Astrocyte (in vitro differentiated cells and primary cell): ENCODE measurements around the gene ACADS. TPM values are rescaled to one million over a fixed set of nuclear protein-coding genes. Genes with fewer than 3 reads are reported as not detected.

Experiments
- DNase-seq: peaks from one replicate; pipeline ENCODE4 v3.0.0-alpha.2; 2010; ENCODE audit warnings: low read depth
- FAIRE-seq: peaks from 2 replicates; lab custom pipeline; 2011; peaks lifted over from hg19 to GRCh38; lab: Jason Lieb, UNC
- H2AFZ ChIP-seq: 2 replicates; pipeline ENCODE4 v1.6.0; 2012; ENCODE audit warnings: low read depth, low read length, inconsistent platforms
- H3K27ac ChIP-seq: 2 replicates; pipeline ENCODE4 v1.5.1; 2011; ENCODE audit warnings: low read depth, low read length, inconsistent platforms
- H3K27me3 ChIP-seq: 2 replicates; pipeline ENCODE4 v1.6.0; 2011; ENCODE audit warnings: low read length, inconsistent platforms; ENCODE audit not compliant: insufficient read depth
- H3K36me3 ChIP-seq: 2 replicates; pipeline ENCODE4 v1.5.1; 2011; ENCODE audit warnings: low read length, inconsistent platforms; ENCODE audit not compliant: insufficient read depth
- H3K4me1 ChIP-seq: 2 replicates; pipeline ENCODE4 v1.5.1; 2011; ENCODE audit warnings: low read length, inconsistent platforms; ENCODE audit not compliant: insufficient read depth
- H3K4me2 ChIP-seq: 2 replicates; pipeline ENCODE4 v1.6.0; 2012; ENCODE audit warnings: low read length, inconsistent platforms
- H3K4me3 ChIP-seq: 2 replicates; pipeline ENCODE4 v1.5.1; 2011; ENCODE audit warnings: low read depth, mild to moderate bottlenecking, low read length, inconsistent platforms; ENCODE audit not compliant: insufficient read depth
- H3K79me2 ChIP-seq: 2 replicates; pipeline ENCODE4 v1.6.0; 2012; ENCODE audit warnings: mild to moderate bottlenecking, low read length, inconsistent platforms; ENCODE audit not compliant: insufficient read depth
- H3K9ac ChIP-seq: 2 replicates; pipeline ENCODE4 v1.6.0; 2012; ENCODE audit warnings: mild to moderate bottlenecking, low read length, inconsistent platforms
- H3K9me3 ChIP-seq: 2 replicates; pipeline ENCODE4 v1.5.1; 2012; ENCODE audit warnings: low read depth, mild to moderate bottlenecking, low read length, inconsistent platforms; ENCODE audit not compliant: insufficient read depth
- H4K20me1 ChIP-seq: 2 replicates; pipeline ENCODE4 v1.6.0; 2012; ENCODE audit warnings: low read length, inconsistent platforms; ENCODE audit not compliant: insufficient read depth
- H3K27ac Mint-ChIP-seq: one replicate; pipeline ENCODE4 v1.8.0; 2021; ENCODE audit warnings: mild to moderate bottlenecking, mixed read lengths; ENCODE audit not compliant: unreplicated experiment
- H3K27me3 Mint-ChIP-seq: one replicate; pipeline ENCODE4 v1.8.0; 2021; ENCODE audit warnings: low read depth, mixed read lengths; ENCODE audit not compliant: unreplicated experiment
- H3K36me3 Mint-ChIP-seq: one replicate; pipeline ENCODE4 v1.8.0; 2021; ENCODE audit warnings: low read depth, mixed read lengths; ENCODE audit not compliant: unreplicated experiment
- H3K4me1 Mint-ChIP-seq: one replicate; pipeline ENCODE4 v1.8.0; 2021; ENCODE audit warnings: low read depth, mixed read lengths; ENCODE audit not compliant: unreplicated experiment
- H3K4me3 Mint-ChIP-seq: one replicate; pipeline ENCODE4 v1.8.0; 2021; ENCODE audit warnings: mild to moderate bottlenecking, moderate library complexity, mixed read lengths; ENCODE audit not compliant: unreplicated experiment
- H3K9me3 Mint-ChIP-seq: one replicate; pipeline ENCODE4 v1.8.0; 2021; ENCODE audit warnings: mild to moderate bottlenecking, mixed read lengths; ENCODE audit not compliant: unreplicated experiment
- EZH2 ChIP-seq: IDR thresholded peaks from 2 replicates; pipeline ENCODE4 v1.6.1; 2012; ENCODE audit warnings: mild to moderate bottlenecking, low read length, inconsistent platforms; ENCODE audit not compliant: insufficient read depth
- total RNA-seq: library from RNA; stranded (reverse); gene quantifications from 2 replicates; pipeline ENCODE4 v1.2.1, GENCODE V29; 2021
- TF ChIP-seq, protein P1 (sequence below): IDR thresholded peaks from 2 replicates; pipeline ENCODE4 v1.5.1; 2011; ENCODE audit warnings: low read depth, mild to moderate bottlenecking, inconsistent platforms, low read length, moderate library complexity; ENCODE audit not compliant: insufficient read depth

ACADS gene
- total RNA-seq, 1 donor from 2014 or later = 2.8 TPM

DNA sequence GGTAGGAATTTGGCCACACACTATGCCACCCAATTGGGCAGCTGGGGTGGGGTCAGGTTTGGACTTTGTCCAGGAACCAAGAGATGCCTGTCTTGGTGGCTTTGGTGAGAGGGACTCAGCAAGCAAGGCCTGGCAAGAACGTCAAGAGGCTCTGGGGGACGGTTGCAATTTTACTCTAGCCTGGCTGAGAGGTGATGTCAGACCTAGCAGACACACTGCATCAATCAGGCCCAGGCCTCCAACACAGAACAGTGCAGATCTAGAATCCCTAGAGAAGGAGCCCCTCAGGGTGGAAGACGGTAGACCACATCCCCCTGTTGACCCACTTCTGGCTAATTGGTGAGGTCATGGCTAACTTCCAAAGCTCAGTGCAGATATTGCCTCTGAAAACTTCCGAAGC is 17.0 kb upstream of the ACADS start:
- H3K36me3 Mint-ChIP-seq = peaks cover 6% of the 10 kb centered on the region
- Histone ChIP-seq H3K9me3 (no peaks in the 10 kb centered on the region), H3K9ac (no peak overlapping the region), H3K4me1 (peaks cover 10% of the 10 kb centered on the region), H3K79me2 (peaks cover 27% of the 10 kb centered on the region), H3K4me3 (no peak overlapping the region), H3K27ac (no peak overlapping the region), H3K27me3 (no peaks in the 10 kb centered on the region), H3K4me2 (no peak overlapping the region), H2AFZ (no peak overlapping the region), H3K36me3 (no peaks in the 10 kb centered on the region), H4K20me1 (peaks cover 23% of the 10 kb centered on the region)
- TF ChIP-seq EZH2 = no peak
- TF ChIP-seq, protein P1, sequence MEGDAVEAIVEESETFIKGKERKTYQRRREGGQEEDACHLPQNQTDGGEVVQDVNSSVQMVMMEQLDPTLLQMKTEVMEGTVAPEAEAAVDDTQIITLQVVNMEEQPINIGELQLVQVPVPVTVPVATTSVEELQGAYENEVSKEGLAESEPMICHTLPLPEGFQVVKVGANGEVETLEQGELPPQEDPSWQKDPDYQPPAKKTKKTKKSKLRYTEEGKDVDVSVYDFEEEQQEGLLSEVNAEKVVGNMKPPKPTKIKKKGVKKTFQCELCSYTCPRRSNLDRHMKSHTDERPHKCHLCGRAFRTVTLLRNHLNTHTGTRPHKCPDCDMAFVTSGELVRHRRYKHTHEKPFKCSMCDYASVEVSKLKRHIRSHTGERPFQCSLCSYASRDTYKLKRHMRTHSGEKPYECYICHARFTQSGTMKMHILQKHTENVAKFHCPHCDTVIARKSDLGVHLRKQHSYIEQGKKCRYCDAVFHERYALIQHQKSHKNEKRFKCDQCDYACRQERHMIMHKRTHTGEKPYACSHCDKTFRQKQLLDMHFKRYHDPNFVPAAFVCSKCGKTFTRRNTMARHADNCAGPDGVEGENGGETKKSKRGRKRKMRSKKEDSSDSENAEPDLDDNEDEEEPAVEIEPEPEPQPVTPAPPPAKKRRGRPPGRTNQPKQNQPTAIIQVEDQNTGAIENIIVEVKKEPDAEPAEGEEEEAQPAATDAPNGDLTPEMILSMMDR = no peak
- DNase-seq (no peak), FAIRE-seq (no peak)
- H3K4me3 Mint-ChIP-seq = no peak overlapping the region
- H3K4me1 Mint-ChIP-seq = peaks cover 5% of the 10 kb centered on the region
- peak overlapping the region; percentile 41 for H3K27ac Mint-ChIP-seq
- H3K27me3 Mint-ChIP-seq = no peaks in the 10 kb centered on the region
- no peaks in the 10 kb centered on the region for H3K9me3 Mint-ChIP-seq

DNA sequence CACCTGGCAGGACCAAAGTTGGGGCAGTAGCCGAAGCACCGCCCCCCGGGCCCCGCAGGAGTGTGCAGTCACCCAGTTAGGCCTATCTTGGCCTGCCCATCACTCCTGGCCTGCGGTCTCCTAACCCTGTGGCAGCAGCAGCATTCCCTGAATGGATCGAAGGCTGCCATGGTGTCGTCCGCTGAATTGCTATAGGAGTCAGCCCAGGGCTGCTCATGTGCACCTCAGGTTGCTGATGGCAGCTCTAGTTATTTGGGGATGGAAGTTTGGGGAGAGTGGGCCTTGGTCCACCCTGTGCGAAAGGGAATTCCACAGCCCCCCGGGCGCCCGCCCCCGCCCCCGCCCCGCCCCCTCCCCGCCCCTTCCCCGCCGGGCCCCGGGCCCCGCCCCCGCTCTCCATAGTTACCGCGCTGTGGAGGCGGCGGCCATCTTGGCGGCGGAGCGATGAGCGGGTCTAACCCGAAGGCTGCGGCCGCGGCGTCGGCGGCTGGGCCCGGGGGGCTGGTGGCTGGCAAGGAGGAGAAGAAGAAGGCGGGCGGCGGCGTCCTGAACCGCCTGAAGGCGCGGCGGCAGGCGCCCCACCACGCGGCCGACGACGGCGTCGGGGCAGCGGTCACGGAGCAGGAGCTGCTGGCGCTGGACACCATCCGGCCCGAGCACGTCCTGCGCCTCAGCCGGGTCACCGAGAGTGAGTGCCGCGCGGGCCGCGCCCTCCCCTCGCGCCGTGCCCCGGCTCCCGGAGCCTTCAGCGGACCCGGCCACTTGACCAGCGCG is 15.4 kb upstream of the ACADS start, which contains the start of gene UNC119B:
Gene UNC119B (plus strand): TSS at position 428 of the 774 bp plus-strand sequence. CDS start 17 bp downstream, at position 445.
- Histone ChIP-seq H3K27me3 (no peaks in the 10 kb centered on the region), H2AFZ (peak within 1 kb of the TSS; percentile 94), H3K9ac (peak within 1 kb of the TSS; percentile 90), H3K27ac (peak within 1 kb of the TSS; percentile 78), H3K4me1 (peaks cover 10% of the 10 kb centered on the region), H3K4me2 (peak within 1 kb of the TSS; percentile 86), H4K20me1 (peaks cover 37% of the 10 kb centered on the region), H3K4me3 (peak within 1 kb of the TSS; percentile 73), H3K9me3 (no peaks in the 10 kb centered on the region), H3K36me3 (peaks cover 9% of the 10 kb centered on the region), H3K79me2 (peaks cover 29% of the 10 kb centered on the region)
- peaks cover 7% of the 10 kb centered on the region for H3K36me3 Mint-ChIP-seq
- DNase-seq (peak; percentile 50), FAIRE-seq (no peak)
- peaks cover 5% of the 10 kb centered on the region for H3K4me1 Mint-ChIP-seq
- peak within 1 kb of the TSS; percentile 91 for H3K4me3 Mint-ChIP-seq
- no peaks in the 10 kb centered on the region for H3K9me3 Mint-ChIP-seq
- peak within 1 kb of the TSS; percentile 83 for H3K27ac Mint-ChIP-seq
- H3K27me3 Mint-ChIP-seq = no peaks in the 10 kb centered on the region
- no peak for TF ChIP-seq EZH2
- TF ChIP-seq, protein P1 = no peak
